Inferior parietal cortex (tissue), 1 donor: Measurements from ENCODE around the gene TRIM47.
A peak's percentile ranks its signal among the peaks of the same experiment; 100 is the strongest.
"Not testable (repeated sequence)": the region's sequence is repeated elsewhere in the genome, so short reads cannot be mapped to it uniquely, and the experiment has no call there.

Source experiments
- DNase-seq: peaks from one replicate; pipeline ENCODE4 v3.0.0-alpha.2; 2016; ENCODE audit errors: extremely low spot score

Gene TRIM47

DNA sequence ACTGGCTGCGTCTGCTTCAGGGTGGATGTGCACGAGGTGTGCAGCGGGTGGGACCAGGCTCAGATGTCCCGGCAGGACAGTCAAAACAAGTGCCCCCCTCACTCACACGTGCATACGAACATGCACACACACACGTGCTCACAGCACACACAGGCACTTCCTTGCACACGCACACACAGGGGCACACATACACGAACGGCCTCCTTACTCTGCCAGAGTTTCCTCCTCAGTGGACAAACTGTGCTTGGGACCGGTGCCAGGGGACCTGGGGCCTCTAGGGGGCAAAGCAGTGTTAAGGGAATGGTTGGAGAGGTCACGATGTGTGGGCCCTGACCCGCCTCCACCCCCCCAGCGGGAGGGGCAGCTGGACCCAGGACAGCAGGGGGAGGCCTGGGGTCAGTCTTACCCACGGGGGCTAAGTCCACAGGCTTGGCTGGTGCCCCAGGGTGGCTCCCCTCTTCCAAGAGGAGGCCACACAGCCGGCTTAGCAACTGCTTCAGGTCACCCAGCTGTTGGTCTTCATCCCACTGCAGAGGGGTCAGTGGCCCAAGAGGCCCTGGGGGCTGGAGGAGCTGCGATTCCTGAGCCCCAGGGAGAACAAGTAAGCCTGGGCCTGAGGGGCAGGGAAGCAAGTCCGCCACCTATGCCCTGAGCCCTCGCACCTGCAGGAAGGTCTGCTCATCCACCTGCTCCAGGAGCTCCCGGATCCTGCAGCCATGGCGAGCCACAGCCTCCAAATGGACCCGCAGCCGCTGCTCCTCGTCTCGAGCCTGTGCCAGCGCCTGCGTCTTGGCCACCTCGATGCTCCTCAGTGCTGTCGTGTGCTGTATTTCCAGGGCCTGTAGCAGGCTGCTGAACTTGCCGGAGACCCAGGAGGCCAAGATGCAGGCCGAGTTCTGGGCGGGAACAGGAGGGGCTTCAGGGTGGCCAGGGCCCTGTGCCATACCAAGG lies 13.5 kb upstream of the TRIM47 start:
- DNase-seq, result no peak

DNA sequence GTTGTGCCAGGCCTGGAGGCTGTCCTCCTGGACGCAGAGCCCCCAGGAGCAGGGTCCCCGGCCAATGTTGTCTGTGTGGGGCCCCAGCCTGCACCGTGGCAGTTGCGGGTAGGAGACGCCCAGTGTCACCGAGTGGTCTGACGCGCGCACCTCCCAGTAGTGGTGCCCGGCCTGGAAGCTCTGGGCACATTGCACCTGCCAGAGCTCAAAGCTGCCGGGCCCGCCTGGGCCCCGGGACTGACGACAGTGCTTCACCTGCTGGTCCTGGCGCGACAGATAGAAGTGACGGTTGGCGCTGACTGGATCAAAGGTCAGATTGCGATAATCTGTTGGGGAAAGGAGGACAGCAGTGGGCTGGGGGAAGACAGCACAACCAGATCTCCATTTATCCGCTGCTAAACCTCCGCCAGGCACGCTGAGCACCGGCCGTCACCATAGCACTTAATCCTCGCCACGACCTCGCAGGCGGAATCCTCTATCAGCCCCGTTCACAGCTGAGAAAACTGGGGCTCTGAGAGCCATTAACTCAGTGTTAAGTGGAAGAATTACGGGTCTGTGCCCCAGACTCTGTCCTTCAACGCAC lies 12.7 kb upstream of the TRIM47 start:
- no peak for DNase-seq

DNA sequence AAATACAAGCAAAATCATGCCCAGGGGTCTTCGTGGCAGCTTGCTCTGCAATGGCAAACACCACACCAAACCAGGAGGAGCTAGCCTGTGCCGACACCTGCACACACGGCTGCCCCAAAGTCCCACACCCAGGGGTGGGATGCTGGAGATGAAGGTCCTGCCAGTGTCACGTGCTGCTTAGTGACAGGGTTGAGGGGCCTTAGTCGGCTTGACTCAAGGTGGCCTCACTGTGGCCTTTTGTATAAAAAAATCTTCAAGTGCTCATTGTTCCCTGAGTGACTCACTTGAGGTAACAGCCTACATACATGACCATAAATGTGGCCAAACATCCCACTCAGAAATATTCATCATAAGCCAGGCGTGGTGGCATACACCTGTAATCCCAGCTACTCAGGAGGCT lies 11.1 kb upstream of the TRIM47 start:
- DNase-seq, result no peak

DNA sequence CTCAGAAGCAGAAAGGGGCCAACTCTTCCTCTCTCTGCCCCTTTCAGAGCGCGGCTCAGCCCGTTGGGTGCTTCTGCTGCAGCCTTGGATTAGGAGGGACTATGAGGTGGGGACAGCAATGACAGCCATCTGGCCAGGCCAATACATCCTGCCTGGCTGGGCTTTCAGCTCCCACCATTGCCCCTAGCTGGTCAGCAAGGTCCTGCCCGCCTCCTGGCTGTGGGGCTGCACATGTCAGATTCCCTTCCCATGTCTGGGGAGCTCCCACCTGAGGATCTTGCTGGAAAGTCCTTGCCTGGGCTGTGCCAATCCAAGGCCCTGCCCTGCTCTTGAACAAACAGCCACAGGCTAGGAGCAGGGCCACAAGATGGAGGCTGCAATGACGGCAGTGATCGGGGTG lies 10.1 kb upstream of the TRIM47 start:
- DNase-seq, result no peak

DNA sequence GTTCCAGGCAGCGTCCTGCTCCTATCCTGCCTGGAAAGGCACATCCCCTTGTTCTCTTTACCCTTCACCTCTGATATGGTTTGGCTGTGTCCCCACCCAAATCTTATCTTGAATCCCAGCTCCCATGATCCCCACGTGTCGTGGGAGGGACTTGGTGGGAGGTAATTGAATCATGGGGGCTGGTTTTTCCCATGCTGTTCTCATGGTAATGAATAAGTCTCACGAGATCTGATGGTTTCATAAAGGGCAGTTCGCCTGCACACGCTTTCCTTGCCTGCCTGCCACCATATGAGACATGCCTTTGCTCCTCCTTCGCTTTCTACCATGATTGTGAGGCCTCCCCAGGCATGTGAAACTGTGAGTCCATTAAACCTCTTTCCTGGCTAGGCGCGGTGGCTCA lies 7.5 kb upstream of the TRIM47 start:
- not testable (repeated sequence) for DNase-seq

DNA sequence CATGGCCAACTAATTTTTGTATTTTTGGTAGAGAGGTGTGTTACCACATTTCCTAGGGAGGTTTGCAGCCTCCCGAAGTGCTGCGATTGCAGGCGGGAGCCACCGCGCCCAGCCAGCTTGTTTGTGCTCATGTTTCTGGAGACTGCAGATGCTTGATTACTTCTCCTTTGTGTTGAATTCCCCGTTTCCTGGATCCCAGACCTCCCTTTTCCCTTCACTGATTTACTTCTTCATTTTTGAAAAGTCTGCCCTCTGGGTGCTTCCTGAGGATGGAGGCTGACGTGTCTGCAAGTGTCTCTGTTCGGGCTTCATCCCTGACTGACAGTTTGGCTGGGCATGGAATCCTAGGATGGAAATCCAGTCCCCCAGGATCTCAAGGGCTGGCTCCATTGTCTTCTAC lies 7.0 kb upstream of the TRIM47 start:
- DNase-seq, result no peak

DNA sequence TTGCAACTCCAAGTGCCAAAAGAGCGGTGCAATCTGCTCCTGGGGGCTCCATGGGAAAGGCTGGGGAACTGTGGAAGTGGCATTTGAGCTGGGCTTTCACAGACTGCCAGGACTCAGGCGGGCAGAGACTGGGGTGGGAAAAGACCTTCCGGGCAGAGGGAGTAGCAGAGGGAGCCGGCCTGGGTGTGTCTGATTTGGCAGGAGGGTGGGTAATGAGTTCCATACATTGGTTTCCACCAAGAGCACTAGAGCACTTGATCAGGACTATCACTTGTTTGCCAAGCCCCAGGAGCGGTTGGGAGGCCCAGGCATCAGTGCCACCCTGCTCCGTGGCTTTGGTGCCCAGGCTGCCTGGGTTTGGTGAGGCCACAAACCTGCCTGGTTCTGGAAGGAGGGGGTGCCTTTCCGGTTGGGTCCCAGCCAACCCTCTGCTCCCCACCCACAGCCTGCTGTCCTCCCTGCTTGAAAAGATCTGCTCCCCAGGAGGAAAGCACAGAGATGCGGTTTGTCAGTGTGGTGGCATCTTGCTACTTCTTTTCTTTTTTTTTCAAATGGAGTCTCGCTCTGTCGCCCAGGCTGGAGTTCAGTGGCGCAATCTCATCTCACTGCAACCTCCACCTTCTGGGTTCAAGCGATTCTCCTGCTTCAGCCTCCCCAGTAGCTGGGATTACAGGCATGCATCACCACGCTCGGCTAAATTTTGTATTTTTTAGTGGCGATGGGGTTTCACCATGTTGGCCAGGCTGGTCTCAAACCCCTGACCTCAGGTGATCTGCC lies 3.5 kb upstream of the TRIM47 start:
- DNase-seq, result no peak

DNA sequence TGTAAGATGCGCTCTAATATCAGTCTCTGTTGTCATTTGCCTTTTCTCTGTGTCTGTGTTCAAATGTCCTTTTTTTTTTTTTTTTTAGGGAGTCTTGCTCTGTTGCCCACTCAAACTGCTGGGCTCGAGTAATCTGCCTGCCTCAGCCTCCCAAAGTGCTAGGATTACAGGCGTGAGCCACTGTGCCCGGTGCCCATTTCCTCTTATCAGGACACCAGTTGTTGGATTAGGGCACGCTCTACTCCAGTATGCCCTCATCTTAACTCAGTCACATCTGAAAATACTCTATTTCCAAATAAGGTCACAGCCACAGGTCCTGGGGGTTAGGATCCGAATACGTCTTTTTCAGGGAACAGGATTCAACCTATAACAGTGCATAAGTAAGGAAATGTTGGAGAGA lies 1.9 kb upstream of the TRIM47 start:
- no peak for DNase-seq

DNA sequence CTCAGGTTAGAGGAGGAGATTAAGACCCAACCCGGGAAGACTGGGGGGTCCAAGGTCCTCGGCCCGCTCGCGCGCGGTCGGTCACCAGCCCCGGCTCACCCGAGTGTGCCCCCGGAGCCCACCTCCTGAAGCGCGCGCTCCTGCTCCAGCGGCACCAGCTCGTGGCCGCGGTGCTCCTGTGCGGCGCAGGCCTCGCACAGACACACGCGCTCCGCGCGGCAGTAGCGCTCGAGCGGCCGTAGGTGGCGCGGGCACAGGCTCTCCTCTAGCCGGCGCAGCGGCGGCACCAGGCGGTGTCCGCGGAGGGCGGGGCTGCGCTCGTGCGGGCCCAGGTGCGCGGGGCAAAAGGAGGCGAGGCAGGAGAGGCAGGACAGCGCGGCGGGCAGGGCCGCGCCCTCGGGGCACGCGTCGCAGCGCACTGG lies 618 bp downstream of the TRIM47 start:
- DNase-seq, result no peak

DNA sequence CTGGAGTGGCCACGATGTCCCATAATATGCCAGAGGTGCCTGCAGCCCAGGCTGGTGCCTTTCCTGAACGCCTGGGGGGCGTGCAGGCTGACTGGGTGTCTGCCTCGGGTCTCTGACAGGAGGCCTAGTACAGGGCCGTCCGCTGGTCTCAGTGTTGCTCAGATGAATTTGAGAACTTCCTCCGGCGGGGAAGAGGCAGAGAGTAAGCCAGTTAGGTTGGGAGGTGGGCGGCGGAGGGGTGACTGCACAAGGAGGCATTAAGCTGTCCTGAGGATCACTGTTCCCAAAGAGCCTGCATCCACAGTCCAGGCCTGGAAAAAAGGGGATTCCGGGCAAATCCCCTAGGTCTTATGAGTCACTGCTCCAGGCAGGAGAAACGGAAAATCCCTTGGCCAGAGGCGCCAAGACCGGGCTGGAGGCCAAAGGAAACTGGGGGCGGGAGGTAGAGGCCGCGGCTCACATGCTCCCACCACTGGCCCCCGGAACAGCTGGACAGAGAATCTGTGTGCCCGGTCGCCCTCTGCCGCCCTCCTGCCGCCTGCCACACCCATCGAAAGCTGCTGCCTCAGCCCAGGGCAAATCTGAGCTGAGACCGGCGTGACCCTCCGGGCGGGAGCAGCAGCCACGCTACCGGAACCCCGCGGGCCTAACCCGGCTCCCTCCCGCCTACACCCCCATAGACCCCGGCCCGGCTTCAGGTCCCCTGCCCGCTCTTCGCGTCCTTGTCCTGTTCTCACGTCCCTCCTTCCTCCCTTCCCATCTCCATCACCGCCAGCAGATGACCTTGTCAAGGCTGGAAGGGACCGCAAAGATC lies 1.2 kb downstream of the TRIM47 start:
- DNase-seq, result peak; percentile 66

DNA sequence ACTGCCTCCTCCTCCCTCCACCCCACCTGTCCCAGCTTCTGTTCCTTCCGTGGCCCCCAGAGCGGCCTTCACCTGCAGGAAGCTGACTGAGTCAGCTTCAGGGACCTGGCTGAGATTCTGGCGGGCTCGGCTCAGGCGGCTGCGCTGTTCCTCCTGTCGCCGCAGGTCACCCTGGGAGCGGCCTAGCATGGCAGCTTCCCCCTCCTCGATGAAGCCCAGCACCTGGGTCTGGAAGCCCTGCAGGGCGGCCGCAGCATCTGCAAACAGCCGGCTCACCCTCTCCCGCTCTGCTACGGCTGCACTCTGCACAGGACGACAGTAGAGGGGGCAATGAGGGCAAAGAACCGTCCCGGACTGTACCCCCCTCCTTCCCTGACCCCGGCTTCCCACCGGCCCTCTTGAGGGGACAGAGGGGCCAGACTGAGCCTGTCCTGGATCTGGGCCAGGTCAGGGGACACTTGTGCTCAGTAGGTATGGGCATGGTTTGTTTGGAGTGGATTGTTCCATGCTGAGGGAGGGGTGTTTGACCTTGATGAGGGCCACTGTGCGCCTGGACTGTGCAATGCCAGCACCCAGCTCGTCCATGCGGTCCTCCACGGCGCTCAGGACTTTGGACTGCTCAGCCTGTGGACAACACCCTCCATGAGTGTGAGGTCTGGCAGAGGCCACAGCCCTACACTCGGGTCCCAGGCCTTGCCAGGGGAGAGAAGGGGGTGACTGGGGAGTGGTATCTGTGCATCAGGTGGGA lies 2.0 kb downstream of the TRIM47 start:
- DNase-seq, result no peak

DNA sequence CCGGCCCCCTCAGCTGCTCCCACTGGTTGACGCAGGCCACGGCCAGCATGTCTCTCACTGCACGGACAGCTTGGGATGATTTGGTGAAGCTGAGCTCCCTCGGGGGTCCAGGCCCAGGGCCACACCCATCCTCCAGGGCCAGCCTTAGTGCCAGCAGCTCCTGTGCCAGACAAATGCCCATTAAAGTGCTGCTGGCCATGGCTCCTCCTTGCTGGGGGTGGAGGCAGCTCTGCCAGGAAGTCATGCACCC lies 2.5 kb downstream of the TRIM47 start:
- no peak for DNase-seq

DNA sequence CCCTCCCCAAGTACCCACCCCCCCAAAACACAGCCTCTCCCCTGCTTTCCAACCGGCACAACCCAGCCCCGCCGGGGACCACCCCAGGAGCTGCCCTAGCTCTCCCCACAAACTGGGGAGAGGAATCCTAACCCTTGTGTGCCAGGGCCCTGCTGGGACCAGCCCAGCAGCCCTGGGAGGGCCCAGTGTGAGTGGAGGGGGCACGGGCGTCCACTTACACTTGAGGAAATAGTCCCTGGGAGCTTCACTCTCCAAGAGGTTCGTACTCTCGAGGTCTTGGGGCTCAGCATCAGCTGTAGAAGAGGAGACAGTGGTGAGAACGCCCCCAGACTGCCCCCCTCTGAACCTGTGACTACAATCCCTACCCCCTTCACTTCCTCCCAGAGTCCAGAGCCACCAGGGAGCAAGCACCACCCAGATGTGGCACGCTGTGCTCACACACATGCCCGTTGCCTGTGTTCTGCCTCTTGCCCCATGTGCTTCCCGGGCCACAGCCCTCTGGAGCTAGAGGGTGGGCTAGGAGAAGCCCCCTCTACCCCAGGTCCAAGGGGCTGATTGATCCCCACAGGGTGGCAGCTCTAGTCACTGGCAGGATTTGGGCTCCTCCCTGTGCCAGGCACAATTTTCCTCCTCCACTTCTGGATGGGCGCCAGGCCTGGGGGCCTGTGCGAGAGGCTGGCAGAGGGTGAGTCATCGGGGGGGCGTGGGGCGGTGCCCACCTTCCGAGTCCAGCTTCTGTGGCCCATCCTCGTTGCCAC lies 3.0 kb downstream of the TRIM47 start:
- no peak for DNase-seq

DNA sequence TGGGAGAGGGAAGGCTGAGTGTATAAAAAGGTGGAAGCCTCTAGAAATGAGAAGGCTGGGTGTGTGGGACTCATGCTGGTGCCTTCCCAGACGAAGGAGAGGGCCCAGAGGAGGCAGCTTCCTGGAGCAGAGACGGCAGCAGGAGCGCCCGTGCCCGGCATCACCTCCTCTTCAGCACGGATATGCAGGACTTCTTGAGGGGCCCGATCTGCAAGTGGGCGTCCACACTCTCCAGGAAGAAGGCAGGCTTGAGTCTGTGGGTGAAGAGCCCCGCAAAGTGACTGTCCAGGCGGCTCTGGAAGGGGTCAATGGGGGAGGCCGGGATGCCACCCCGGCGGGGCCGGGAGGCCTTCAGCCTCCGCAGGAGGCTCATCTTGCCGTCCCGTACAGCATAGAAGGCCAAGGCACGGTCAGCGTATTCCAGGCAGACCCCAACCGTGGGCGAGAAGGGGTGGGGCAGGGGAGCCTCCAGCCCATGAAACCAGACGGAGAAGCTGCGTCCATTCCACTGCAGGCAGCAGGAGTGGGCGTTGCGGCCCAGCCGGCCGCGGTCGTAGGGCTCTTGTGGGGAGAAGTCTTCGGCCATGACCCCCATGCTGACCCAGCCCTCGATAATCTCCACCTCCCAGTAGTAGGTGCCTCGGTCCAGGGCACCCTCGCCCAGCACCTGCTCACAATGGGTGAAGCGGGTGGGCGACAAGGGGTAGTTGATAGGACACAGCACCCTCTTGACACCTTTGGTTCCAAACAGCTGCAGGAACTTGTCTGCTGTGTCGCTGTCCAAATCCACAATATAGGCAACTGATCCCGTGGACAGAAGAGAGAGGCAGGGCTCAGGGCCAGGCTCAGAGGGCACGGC lies 3.8 kb downstream of the TRIM47 start:
- DNase-seq, result no peak

DNA sequence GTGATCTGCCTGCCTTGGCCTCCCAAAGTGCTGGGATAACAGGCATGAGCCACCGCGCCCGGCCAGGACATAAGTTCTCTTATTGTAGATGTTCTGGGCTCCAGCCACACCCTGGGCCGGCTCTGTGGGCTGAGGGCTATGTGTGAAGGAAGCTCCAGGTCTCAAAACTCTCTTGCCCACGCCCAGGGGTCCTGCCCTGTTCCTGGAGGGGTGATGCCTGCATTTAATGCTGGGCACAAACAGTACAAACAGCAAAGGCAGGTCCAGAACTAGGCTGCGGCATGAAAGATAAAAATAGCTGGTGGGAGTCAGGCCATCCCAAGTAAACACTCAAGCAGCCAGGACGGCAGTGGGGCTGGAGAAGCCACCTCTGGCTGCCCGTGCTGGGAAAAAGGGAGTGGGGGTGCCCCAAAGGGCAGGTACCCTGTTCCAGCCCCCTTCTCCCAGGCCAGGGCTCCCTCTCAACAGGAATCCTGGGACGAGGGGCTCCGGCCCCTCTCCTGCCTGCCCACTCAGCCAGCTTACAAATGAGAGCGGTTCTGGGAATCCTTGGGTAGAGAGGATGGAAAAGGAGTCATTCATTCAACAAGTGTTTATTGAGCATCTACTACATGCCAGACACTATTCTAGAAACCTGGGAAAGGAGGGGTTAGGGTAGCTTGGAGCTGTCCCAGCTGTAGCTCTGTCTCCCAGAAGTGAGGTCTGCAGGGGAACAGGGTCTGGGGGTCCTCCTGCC lies 4.6 kb downstream of the TRIM47 start:
- DNase-seq, result no peak

DNA sequence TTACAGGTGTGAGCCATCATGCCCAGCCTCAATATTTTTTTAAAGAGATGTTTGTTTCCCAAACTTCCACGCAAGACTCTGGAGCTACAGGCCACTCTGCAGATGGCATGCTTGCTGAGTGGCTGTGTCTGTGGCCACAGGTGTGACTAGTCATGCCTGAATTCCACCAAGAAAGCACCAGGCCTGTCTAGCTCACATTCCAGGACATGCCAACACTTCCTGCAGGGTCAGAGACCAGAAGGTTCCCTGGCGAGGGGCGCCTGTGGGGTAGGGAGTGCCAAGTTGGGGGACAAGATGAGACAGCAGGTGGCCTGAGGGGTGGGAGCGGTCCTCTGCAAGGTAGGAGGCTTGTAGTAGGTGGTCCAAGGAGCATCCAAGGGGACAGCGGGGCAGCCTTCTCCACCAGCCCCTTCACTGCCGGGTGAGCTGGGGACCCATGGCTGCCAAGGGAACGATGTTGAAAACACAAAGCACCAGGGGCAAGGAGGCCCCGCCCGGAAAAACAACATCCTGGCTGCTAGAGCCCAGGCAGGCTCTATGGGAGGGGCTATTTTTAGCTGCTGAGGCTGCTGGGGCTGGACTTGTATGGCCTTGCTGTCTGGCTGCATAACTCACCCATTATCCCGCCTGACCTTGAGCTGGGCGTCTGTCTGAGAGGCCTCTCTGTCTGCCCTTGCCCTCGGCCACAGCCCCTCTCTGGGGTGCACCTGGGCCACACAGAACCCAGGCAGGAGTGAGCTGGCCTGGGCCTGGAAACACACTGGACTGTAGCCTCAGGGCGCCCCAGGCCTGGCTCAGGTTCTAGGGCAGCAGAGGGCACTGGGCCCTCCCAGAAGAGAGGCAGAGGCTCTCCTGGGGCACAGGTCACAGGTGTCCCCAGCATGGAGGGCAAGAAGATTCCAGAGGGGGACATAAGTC lies 5.7 kb downstream of the TRIM47 start:
- no peak for DNase-seq

DNA sequence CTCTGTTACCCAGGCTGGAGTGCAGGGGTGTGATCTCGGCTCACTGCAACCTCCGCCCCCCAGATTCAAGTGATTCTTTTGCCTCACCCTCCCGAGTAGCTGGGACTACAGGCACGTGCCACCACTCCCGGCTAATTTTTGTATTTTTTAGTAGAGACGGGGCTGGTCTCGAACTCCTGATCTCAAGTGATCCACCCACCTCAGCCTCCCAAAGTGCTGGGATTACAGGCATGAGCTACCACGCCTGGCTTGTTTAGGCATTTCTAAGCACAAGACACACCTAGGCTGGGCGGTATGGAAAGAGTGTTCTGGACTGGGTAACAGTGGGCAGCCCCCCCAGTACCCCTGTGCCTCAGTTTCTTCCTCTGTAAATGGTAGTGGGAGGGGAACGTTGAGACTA lies 8.2 kb downstream of the TRIM47 start:
- not testable (repeated sequence) for DNase-seq
